GM18868 (cell line): ENCODE results near the gene COG4.
"Not testable (repeated sequence)": the region's sequence is repeated elsewhere in the genome, so short reads cannot be mapped to it uniquely, and the experiment has no call there.

Experiments used
- ATAC-seq: cut with Tn5 transposase; IDR thresholded peaks from one replicate; pipeline ENCODE4 v1.9.1; 2021; ENCODE audit warnings: mild to moderate bottlenecking, moderate library complexity; ENCODE audit not compliant: unreplicated experiment

COG4 gene

GRCh38 chr16:70527315-70527996, 4.1 kb upstream of the COG4 start:
- no peak for ATAC-seq

- no peak for ATAC-seq
Measured at GRCh38 chr16:70526403-70526802, 3.0 kb upstream of the COG4 start.

- ATAC-seq = not testable (repeated sequence)
Measured at GRCh38 chr16:70524399-70524825, 1.1 kb upstream of the COG4 start.

GRCh38 chr16:70523743-70524398, 517 bp upstream of the COG4 start, which contains the start of gene SF3B3:
SF3B3 (plus strand) TSS chr16:70523816; CDS start chr16:70526657, 2,841 bp downstream.
- peak; percentile 47 for ATAC-seq

GRCh38 chr16:70522216-70523075, 908 bp downstream of the COG4 start:
- ATAC-seq = no peak

GRCh38 chr16:70520612-70521297, 2.6 kb downstream of the COG4 start:
- ATAC-seq = no peak

- no peak for ATAC-seq
Measured at GRCh38 chr16:70512456-70512855, 10.9 kb downstream of the COG4 start.

- no peak for ATAC-seq
Measured at GRCh38 chr16:70511833-70512232, 11.5 kb downstream of the COG4 start.

- ATAC-seq = no peak
Measured at GRCh38 chr16:70510216-70510615, 13.1 kb downstream of the COG4 start.

GRCh38 chr16:70508752-70509151, 14.6 kb downstream of the COG4 start:
- no peak for ATAC-seq

- ATAC-seq = no peak
Measured at GRCh38 chr16:70496513-70496912, 26.8 kb downstream of the COG4 start.

- ATAC-seq = no peak
Measured at GRCh38 chr16:70495425-70496182, 27.8 kb downstream of the COG4 start.

GRCh38 chr16:70494777-70495176, 28.6 kb downstream of the COG4 start:
- ATAC-seq = no peak

GRCh38 chr16:70494202-70494770, 29.1 kb downstream of the COG4 start:
- no peak for ATAC-seq

GRCh38 chr16:70493802-70494201, 29.6 kb downstream of the COG4 start:
- no peak for ATAC-seq

GRCh38 chr16:70490261-70490660, 33.1 kb downstream of the COG4 start:
- no peak for ATAC-seq

GRCh38 chr16:70484867-70485266, 38.5 kb downstream of the COG4 start:
- ATAC-seq = no peak

GRCh38 chr16:70483426-70483825, 39.9 kb downstream of the COG4 start:
- ATAC-seq = no peak

- ATAC-seq = no peak
Measured at GRCh38 chr16:70482624-70483023, 40.7 kb downstream of the COG4 start.
